ENCODE data around the gene L3MBTL4. TPM values are rescaled to one million over a fixed set of nuclear protein-coding genes. Genes with fewer than 3 reads are reported as not detected.

The L3MBTL4 gene
- total RNA-seq, 1 experiment from 2014 or later: 1.4 TPM

GRCh38 chr18:6428851-6429395 lies 14.2 kb upstream of the L3MBTL4 start:
- Mint-ChIP-seq H3K4me1 (peaks cover 5% of the 10 kb centered on the region), H3K27me3 (ENCODE audit: low read depth) (no peaks in the 10 kb centered on the region), H3K9me3 (no peaks in the 10 kb centered on the region), H3K4me3 (no peak overlapping the region), H3K27ac (no peak overlapping the region), H3K36me3 (no peaks in the 10 kb centered on the region)
- CTCF ChIA-PET: no interaction called here
- TF ChIP-seq SMAD4 (CRISPR knock-in tag; IDR thresholded peaks at IDR 0.05): no peak
- TF ChIP-seq ATF6 (CRISPR knock-in tag; IDR thresholded peaks at IDR 0.05): no peak
- no peak for TF ChIP-seq ATF3 (CRISPR knock-in tag; conservative IDR thresholded peaks at IDR 0.05)
- no peak for TF ChIP-seq ZNF396 (CRISPR knock-in tag; IDR thresholded peaks at IDR 0.05; ENCODE audit: borderline replicate concordance)
- no peak for TF ChIP-seq JUN (CRISPR knock-in tag; IDR thresholded peaks at IDR 0.05)
- TF ChIP-seq ATF1 (CRISPR knock-in tag; IDR thresholded peaks at IDR 0.05): no peak
- TF ChIP-seq TEAD4 (CRISPR knock-in tag; IDR thresholded peaks at IDR 0.05): no peak
- no peak for TF ChIP-seq CREM (CRISPR knock-in tag; IDR thresholded peaks at IDR 0.05)
- no peak for TF ChIP-seq MYBL2 (CRISPR knock-in tag; IDR thresholded peaks at IDR 0.05)
- no peak for TF ChIP-seq E2F5 (CRISPR knock-in tag; IDR thresholded peaks at IDR 0.05)
- TF ChIP-seq TP53 (CRISPR knock-in tag; IDR thresholded peaks at IDR 0.05): no peak
- TF ChIP-seq MXD4 (CRISPR knock-in tag; IDR thresholded peaks at IDR 0.05; ENCODE audit: borderline replicate concordance): no peak
- TF ChIP-seq MLX (CRISPR knock-in tag; IDR thresholded peaks at IDR 0.05): no peak
- no peak for TF ChIP-seq AFF4 (CRISPR knock-in tag; IDR thresholded peaks at IDR 0.05; ENCODE audit: borderline replicate concordance)
- TF ChIP-seq E2F4 (CRISPR knock-in tag; IDR thresholded peaks at IDR 0.05; ENCODE audit: borderline replicate concordance, low read depth): no peak
- TF ChIP-seq GRHL2 (CRISPR knock-in tag; IDR thresholded peaks at IDR 0.05; ENCODE audit: insufficient replicate concordance, severe bottlenecking): no peak
- TF ChIP-seq KAT7 (CRISPR knock-in tag; IDR thresholded peaks at IDR 0.05; ENCODE audit: borderline replicate concordance): no peak
- ATAC-seq (no peak), DNase-seq (ENCODE audit: low spot score) (no peak)
- POLR2A ChIA-PET: no interaction called here

GRCh38 chr18:6427286-6427685 lies 12.6 kb upstream of the L3MBTL4 start:
- ChIA-PET CTCF (no interaction called here), POLR2A (no interaction called here)
- Mint-ChIP-seq H3K27ac (no peak overlapping the region), H3K4me1 (peaks cover 5% of the 10 kb centered on the region), H3K4me3 (no peak overlapping the region), H3K27me3 (ENCODE audit: low read depth) (no peaks in the 10 kb centered on the region), H3K9me3 (no peaks in the 10 kb centered on the region), H3K36me3 (no peaks in the 10 kb centered on the region)
- ATAC-seq (no peak), DNase-seq (ENCODE audit: low spot score) (no peak)
- TF ChIP-seq ERG (CRISPR knock-in tag; IDR thresholded peaks at IDR 0.05) (no peak), NFYB (CRISPR knock-in tag; conservative IDR thresholded peaks at IDR 0.05; ENCODE audit: low read depth) (no peak), ZNF232 (CRISPR knock-in tag; IDR thresholded peaks at IDR 0.05) (no peak), MAX (CRISPR knock-in tag; IDR thresholded peaks at IDR 0.05) (no peak)

Data from WTC11 (cell line).